ENCODE data around the gene OR51A4. TPM values are rescaled to one million over a fixed set of nuclear protein-coding genes. Genes with fewer than 3 reads are reported as not detected.

The OR51A4 gene
- total RNA-seq, 1 donor from 2014 or later, result not detected

GRCh38 chr11:4924239-4924638 is 23.2 kb downstream of the OR51A4 start, which contains the start of gene OR51G1:
Gene OR51G1 (minus strand): TSS chr11:4924339. CDS start chr11:4924339, 0 bp downstream.
- Histone ChIP-seq H3K9ac (ENCODE audit: low read length) (no peak within 1 kb of the TSS), H2AFZ (ENCODE audit: low read depth, low read length) (no peak within 1 kb of the TSS), H3K4me2 (ENCODE audit: low read length) (no peak within 1 kb of the TSS), H4K20me1 (ENCODE audit: insufficient read depth, low read length) (no peaks in the 10 kb centered on the region), H3K4me3 (ENCODE audit: insufficient read depth, low read depth, low read length) (no peak within 1 kb of the TSS), H3K79me2 (ENCODE audit: insufficient read depth, low read length) (no peaks in the 10 kb centered on the region), H3K4me1 (ENCODE audit: insufficient read depth, low read length) (no peaks in the 10 kb centered on the region), H3K27ac (ENCODE audit: low read depth, low read length) (no peak within 1 kb of the TSS), H3K36me3 (ENCODE audit: insufficient read depth, low read length) (no peaks in the 10 kb centered on the region), H3K9me3 (ENCODE audit: insufficient read depth, low read depth, low read length) (no peaks in the 10 kb centered on the region), H3K27me3 (ENCODE audit: insufficient read depth, low read length) (no peaks in the 10 kb centered on the region)
- DNase-seq (ENCODE audit: low read depth), result no peak
- H3K9me3 Mint-ChIP-seq (ENCODE audit: unreplicated experiment), result no peaks in the 10 kb centered on the region
- no peak for TF ChIP-seq CTCF (IDR thresholded peaks at IDR 0.05; ENCODE audit: insufficient read depth, low read depth, low read length)
- no peak for TF ChIP-seq EZH2 (IDR thresholded peaks at IDR 0.05; ENCODE audit: insufficient read depth, low read length)
- H3K27ac Mint-ChIP-seq (ENCODE audit: unreplicated experiment), result no peak within 1 kb of the TSS
- H3K36me3 Mint-ChIP-seq (ENCODE audit: low read depth, unreplicated experiment), result no peaks in the 10 kb centered on the region
- no peak for FAIRE-seq
- peaks cover 10% of the 10 kb centered on the region for H3K27me3 Mint-ChIP-seq (ENCODE audit: low read depth, unreplicated experiment)
- no peak within 1 kb of the TSS for H3K4me3 Mint-ChIP-seq (ENCODE audit: unreplicated experiment)
- H3K4me1 Mint-ChIP-seq (ENCODE audit: low read depth, unreplicated experiment), result no peaks in the 10 kb centered on the region

- no peak overlapping the region for H3K4me2 ChIP-seq (ENCODE audit: low read length)
- no peaks in the 10 kb centered on the region for H3K9me3 Mint-ChIP-seq (ENCODE audit: unreplicated experiment)
- no peak for FAIRE-seq
Observed at GRCh38 chr11:4922304-4922703, 25.1 kb downstream of the OR51A4 start.

More at GRCh38 chr11:4922304-4922703, 25.1 kb downstream of the OR51A4 start:
- Histone ChIP-seq H3K9me3 (ENCODE audit: insufficient read depth, low read depth, low read length) (no peaks in the 10 kb centered on the region), H3K36me3 (ENCODE audit: insufficient read depth, low read length) (no peaks in the 10 kb centered on the region), H3K4me3 (ENCODE audit: insufficient read depth, low read depth, low read length) (no peak overlapping the region), H3K9ac (ENCODE audit: low read length) (no peak overlapping the region), H3K27ac (ENCODE audit: low read depth, low read length) (no peak overlapping the region), H3K79me2 (ENCODE audit: insufficient read depth, low read length) (no peaks in the 10 kb centered on the region), H4K20me1 (ENCODE audit: insufficient read depth, low read length) (no peaks in the 10 kb centered on the region), H3K27me3 (ENCODE audit: insufficient read depth, low read length) (no peaks in the 10 kb centered on the region), H2AFZ (ENCODE audit: low read depth, low read length) (no peak overlapping the region), H3K4me1 (ENCODE audit: insufficient read depth, low read length) (no peaks in the 10 kb centered on the region)
- no peak for DNase-seq (ENCODE audit: low read depth)
- Mint-ChIP-seq H3K36me3 (ENCODE audit: low read depth, unreplicated experiment) (no peaks in the 10 kb centered on the region), H3K27ac (ENCODE audit: unreplicated experiment) (no peak overlapping the region), H3K4me3 (ENCODE audit: unreplicated experiment) (no peak overlapping the region), H3K27me3 (ENCODE audit: low read depth, unreplicated experiment) (peaks cover 10% of the 10 kb centered on the region), H3K4me1 (ENCODE audit: low read depth, unreplicated experiment) (no peaks in the 10 kb centered on the region)
- TF ChIP-seq EZH2 (IDR thresholded peaks at IDR 0.05; ENCODE audit: insufficient read depth, low read length) (no peak), CTCF (IDR thresholded peaks at IDR 0.05; ENCODE audit: insufficient read depth, low read depth, low read length) (no peak)
